Right lobe of liver (tissue), 6 donors: Measurements from ENCODE around the gene MYMK. TPM values are rescaled to one million over a fixed set of nuclear protein-coding genes. Genes with fewer than 3 reads are reported as not detected.

Experiments
- ATAC-seq, 4 donors: fragments of 200-7000 bp; cut with Tn5 transposase; one replicate each; pipeline ENCODE4 v1.9.1; 2020; ENCODE audit warnings: mild to moderate bottlenecking in 4 of 4, moderate library complexity in 4 of 4
- DNase-seq, 3 donors: peaks; one replicate each; pipeline ENCODE4 v3.0.0-alpha.2; 2020
- H3K27ac ChIP-seq, 3 donors: fragments of 200-600 bp; one replicate each; pipeline ENCODE4 v1.8.0; 2022
- H3K27me3 ChIP-seq, 2 donors: fragments of 200-600 bp; one replicate each; pipeline ENCODE4 v1.8.0; 2022
- H3K36me3 ChIP-seq, 4 donors: fragments of 200-600 bp; sonication (generic) in 1 of 4; one replicate each; pipeline versions ENCODE4 v1.5.1 to v1.8.0; 2017 to 2022; ENCODE audit warnings: control low read depth in 1 of 4
- H3K4me1 ChIP-seq, 4 donors: fragments of 200-600 bp; sonication (generic) in 1 of 4; one replicate each; pipeline versions ENCODE4 v1.5.1 to v1.8.0; 2017 to 2022; ENCODE audit warnings: control low read depth in 1 of 4
- H3K4me3 ChIP-seq, 3 donors: fragments of 200-600 bp; one replicate each; pipeline ENCODE4 v1.8.0; 2022
- H3K9me3 ChIP-seq, 4 donors: fragments of 200-600 bp; sonication (generic) in 1 of 4; one replicate each; pipeline versions ENCODE4 v1.5.1 to v1.8.0; 2017 to 2022; ENCODE audit warnings: control low read depth in 1 of 4
- POLR2A ChIP-seq: fragments of 450-650 bp; IDR thresholded peaks from one replicate; pipeline ENCODE4 v1.6.1; 2017; ENCODE audit warnings: antibody characterized with exemption, mild to moderate bottlenecking
- WGBS: methylation state at CpG from one replicate; pipeline ENCODE4 v1.1.6; 2018; ENCODE audit warnings: low coverage, low lambda C conversion rate; ENCODE audit not compliant: insufficient coverage; ENCODE audit errors: missing lambda C conversion rate; 5-methylcytosine and 5-hydroxymethylcytosine counted together
- intact Hi-C, 2 donors: fragments of 100-400 bp; cut with DNase I; formaldehyde crosslinking; loops; one replicate each; pipeline versions ENCODE4 v1.11.2 to v1.14.1; 2022
- total RNA-seq, 6 experiments: library from RNA; depleted of rRNA in 2 of 6; stranded (reverse); fragments of >200 nt in 2 of 6; fragmentation: NEBNext Ultra II Directional in 3 of 6; extraction: Animal tissue kit (Norgen Biotek cat#: 25700) in 3 of 6; gene quantifications; one replicate each; pipeline versions ENCODE4 v1.1.0 to v1.2.4, GENCODE V29; 2016 to 2023
- TF ChIP-seq, protein P1 (sequence below), 4 donors: fragments of 200-600 bp in 3 of 4; fragments of 450-650 bp in 1 of 4; IDR thresholded peaks; one replicate each; pipeline versions ENCODE4 v1.5.1 to v1.8.0; 2016 to 2022; ENCODE audit warnings: antibody characterized with exemption in 4 of 4, mild to moderate bottlenecking in 2 of 4
- donor health status: DM: no; HTN: yes; CAD: no.
- donor health status: DM: no; HTN: no; CAD: no.
- donor health status: DM: no; HTN: no; CAD: no.
- donor health status: DM: no; HTN: yes; CAD: no.
- donor health status: DM: no; HTN: yes; CAD: no.

MYMK gene
- total RNA-seq, 6 experiments from 2014 or later = not detected

DNA sequence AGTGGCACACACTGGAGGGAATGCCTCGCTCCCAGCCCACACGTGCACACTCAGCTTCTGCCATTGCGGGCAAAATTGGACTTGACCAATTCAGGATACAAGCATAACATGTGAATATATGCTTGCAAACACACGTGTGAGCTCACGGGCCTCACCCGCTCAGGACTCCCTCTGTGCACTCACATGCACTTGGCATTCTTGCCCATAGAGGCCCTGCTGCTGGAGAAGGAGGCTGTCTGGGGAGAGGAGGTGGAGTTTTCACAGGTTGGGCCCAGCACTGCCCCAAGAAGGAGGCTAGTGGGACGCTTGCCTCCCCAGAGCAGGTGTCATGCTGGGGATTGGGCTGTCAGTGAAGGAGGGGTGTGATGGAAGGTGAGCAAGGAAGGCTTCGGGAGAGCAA lies 1.7 kb downstream of the MYMK start:
- peaks cover 0 to 32% (median 13%) of the 10 kb centered on the region in 4 donors for H3K4me1 ChIP-seq
- no peak overlapping the region for H3K27ac ChIP-seq
- ATAC-seq (no peak), DNase-seq (no peak)
- no peaks in the 10 kb centered on the region for H3K9me3 ChIP-seq
- H3K4me3 ChIP-seq = no peak overlapping the region
- no peaks in the 10 kb centered on the region for H3K36me3 ChIP-seq
- H3K27me3 ChIP-seq = no peaks in the 10 kb centered on the region
- TF ChIP-seq, protein P1, sequence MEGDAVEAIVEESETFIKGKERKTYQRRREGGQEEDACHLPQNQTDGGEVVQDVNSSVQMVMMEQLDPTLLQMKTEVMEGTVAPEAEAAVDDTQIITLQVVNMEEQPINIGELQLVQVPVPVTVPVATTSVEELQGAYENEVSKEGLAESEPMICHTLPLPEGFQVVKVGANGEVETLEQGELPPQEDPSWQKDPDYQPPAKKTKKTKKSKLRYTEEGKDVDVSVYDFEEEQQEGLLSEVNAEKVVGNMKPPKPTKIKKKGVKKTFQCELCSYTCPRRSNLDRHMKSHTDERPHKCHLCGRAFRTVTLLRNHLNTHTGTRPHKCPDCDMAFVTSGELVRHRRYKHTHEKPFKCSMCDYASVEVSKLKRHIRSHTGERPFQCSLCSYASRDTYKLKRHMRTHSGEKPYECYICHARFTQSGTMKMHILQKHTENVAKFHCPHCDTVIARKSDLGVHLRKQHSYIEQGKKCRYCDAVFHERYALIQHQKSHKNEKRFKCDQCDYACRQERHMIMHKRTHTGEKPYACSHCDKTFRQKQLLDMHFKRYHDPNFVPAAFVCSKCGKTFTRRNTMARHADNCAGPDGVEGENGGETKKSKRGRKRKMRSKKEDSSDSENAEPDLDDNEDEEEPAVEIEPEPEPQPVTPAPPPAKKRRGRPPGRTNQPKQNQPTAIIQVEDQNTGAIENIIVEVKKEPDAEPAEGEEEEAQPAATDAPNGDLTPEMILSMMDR (IDR thresholded peaks at IDR 0.05) = no peak
- TF ChIP-seq POLR2A = no peak
- WGBS = 85% methylated on average over 2 of the region's 8 CpGs
- intact Hi-C loops = loop anchor here (10.0 kb wide), 2 partner anchors 62 to 212 kb away; partner anchors contain the start of gene SARDH (in 1 of the 2)

DNA sequence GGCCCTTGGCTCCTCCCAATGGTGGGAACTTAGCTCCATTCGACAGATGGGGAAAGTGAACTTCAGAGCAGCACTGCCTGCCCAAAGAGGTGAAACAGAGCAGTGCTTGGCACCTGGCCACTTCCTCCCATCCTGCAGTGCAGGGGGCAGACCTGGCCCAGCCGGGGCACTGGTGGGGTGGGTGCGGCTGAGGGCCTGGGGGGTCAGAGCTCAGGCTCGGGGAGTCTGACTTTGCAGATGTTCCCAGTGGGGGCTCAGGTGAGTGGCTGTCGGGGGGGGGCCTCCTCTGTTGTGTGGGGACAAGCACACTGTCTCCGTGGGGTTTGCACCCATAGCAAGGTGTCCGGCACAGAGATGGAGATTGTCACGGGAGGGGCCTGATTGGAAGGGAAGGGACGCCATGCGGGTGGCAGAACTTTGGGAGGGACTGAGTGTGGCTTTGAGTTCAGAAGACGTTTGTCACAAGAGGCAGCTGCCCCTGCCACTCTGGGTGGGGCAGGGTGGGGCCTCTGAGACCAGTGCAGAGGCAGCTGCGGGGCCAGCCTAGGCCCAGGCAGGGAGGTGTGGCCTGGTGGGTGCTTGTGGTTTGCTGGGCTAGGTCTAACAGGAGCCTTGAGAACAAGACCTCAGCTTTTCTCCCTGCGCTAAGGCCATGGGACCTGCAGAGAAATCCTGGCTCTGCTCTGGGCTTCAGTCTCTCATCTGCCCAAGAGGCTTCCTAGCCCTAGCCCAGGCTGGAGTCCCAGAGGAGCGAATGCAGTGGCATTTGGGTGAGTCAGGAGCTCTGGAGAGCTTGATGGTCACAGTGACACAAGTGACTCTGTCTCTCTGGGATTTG lies 2.5 kb downstream of the MYMK start:
- Histone ChIP-seq H3K4me1 (peaks cover 0 to 28% (median 13%) of the 10 kb centered on the region in 4 donors), H3K27ac (no peak overlapping the region)
- 51% methylated on average over 4 of the region's 14 CpGs for WGBS

DNA sequence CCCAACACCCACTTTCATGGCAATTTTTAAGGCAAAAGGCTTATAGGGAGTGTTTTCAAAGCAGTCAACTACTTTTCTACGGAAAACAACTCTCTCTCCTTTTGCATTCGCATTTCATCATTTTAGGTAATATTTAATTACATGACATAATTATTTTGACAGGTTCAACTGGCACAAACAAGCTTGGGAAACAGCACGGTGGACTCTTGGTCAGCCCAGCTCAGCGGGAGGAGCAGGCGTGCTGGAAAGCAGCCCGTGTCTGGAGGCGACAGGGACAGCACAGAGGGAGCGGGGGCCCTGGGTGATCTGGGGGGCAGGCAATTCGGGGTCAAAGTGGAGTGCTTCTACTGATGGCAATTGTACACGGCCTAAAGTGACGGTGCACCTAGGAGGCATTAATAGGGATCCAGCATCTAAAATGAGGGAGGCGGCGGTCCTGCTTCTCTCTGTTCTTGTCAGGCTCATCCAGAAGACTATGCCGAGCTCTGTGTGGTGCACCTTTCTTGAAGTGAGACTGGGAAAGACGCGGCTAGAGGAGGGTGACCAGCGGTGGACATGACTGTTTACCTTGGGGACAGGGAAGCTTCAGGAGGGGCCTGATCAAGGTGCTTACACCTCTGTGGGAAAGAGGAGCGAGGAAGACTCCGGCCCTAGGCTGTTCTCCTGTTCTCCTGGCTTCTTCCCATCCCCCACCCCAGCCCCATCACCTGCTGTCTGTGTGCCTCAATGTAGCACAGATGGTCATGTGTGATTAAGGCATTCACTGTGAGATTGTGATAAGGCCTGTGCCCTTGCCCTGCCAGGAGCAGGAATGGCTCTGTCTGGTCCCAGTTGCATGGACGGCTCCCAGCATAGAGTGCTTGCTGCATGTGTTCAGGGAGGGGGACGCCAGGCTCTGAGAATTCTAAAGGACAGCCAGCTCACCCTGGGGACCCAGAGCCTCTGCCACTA lies 3.4 kb downstream of the MYMK start:
- no peaks in the 10 kb centered on the region for H3K27me3 ChIP-seq
- H3K9me3 ChIP-seq = no peaks in the 10 kb centered on the region
- DNase-seq = peak; percentile 85 to 90 (median 89)
- H3K27ac ChIP-seq = peak overlapping the region; percentile 79 to 97 (median 87)
- H3K4me1 ChIP-seq = peaks cover 0 to 28% (median 13%) of the 10 kb centered on the region in 4 donors
- no peaks in the 10 kb centered on the region for H3K36me3 ChIP-seq
- 29% methylated on average over 14 of the region's 21 CpGs for WGBS
- TF ChIP-seq, protein P1 (IDR thresholded peaks at IDR 0.05) = no peak
- TF ChIP-seq POLR2A = peak; percentile 58
- peak; percentile 85 to 88 (median 85) for ATAC-seq
- no peak overlapping the region for H3K4me3 ChIP-seq
- intact Hi-C loops = loop anchor here (10.0 kb wide), 2 partner anchors 63 to 213 kb away; partner anchors contain the start of gene SARDH (in 1 of the 2)

More for the DNA sequence above, 2.5 kb downstream of the MYMK start:
- Histone ChIP-seq H3K4me3 (no peak overlapping the region), H3K27me3 (no peaks in the 10 kb centered on the region), H3K36me3 (no peaks in the 10 kb centered on the region), H3K9me3 (no peaks in the 10 kb centered on the region)
- ATAC-seq (peak in 2 of 4 donors; percentile 1), DNase-seq (no peak)
- intact Hi-C loops = loop anchor here (10.0 kb wide), 2 partner anchors 63 to 213 kb away; partner anchors contain the start of gene SARDH (in 1 of the 2)
- no peak for TF ChIP-seq POLR2A
- TF ChIP-seq, protein P1 (IDR thresholded peaks at IDR 0.05) = no peak

DNA sequence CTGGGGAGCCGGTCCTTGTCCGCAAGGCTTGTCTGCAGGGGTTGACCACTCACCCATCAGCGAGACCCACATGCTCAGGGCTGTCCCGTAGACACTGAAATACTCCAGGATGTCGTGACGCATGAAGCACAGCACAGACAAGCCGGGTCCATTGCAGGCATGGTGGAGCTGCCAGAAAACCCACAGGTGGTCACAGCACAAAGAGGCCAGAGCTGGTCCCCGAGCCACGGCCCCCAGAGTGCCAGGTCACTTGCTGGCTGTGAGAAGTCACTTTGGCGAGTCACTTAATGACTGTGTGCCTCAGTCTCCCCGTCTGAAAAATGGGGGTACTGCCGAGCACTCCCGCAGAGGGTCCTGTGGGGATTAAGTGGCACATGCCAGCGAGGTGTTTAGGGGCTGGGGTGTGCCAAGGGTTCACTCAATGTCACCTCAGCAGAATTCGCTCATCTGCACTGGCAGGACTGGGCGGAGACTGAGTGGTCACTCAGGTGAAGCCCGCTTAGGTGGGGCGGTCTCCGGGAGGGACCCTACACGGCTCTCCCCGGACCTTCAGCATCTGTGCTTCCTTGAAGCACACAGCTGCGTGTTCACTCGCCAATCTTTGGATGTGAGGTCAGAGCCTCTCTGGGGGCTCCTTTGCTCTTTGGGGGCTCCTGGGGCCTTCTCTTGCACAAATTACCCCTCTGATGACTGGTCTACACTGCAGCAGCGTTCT lies 4.5 kb downstream of the MYMK start:
- H3K27me3 ChIP-seq = no peaks in the 10 kb centered on the region
- ATAC-seq (peak in 1 of 4 donors; percentile 1), DNase-seq (no peak)
- peaks cover 0 to 28% (median 9%) of the 10 kb centered on the region in 4 donors for H3K4me1 ChIP-seq
- WGBS = 100% methylated on average over 3 of the region's 24 CpGs
- H3K9me3 ChIP-seq = no peaks in the 10 kb centered on the region
- TF ChIP-seq POLR2A = no peak
- TF ChIP-seq, protein P1 (IDR thresholded peaks at IDR 0.05) = no peak
- no peak overlapping the region for H3K4me3 ChIP-seq
- H3K36me3 ChIP-seq = no peaks in the 10 kb centered on the region
- intact Hi-C loops = loop anchor here (10.0 kb wide), 2 partner anchors 65 to 215 kb away; partner anchors contain the start of gene SARDH (in 1 of the 2)
- H3K27ac ChIP-seq = peak overlapping the region; percentile 79 to 97 (median 87)
